Smooth muscle cell (in vitro differentiated cells): ENCODE measurements around the gene EXOC4. TPM values are rescaled to one million over a fixed set of nuclear protein-coding genes. Genes with fewer than 3 reads are reported as not detected.

Experiments used
- DNase-seq: peaks from one replicate; lab custom pipeline; 2025; ENCODE audit not compliant: unreplicated experiment; lab: John Stamatoyannopoulos, UW
- H2AFZ ChIP-seq: fragments of 200-600 bp; sonication (generic); 2 replicates; pipeline ENCODE4 v1.6.0; 2016; ENCODE audit warnings: antibody characterized with exemption, low read depth, mild to moderate bottlenecking
- H3F3A ChIP-seq: fragments of 200-600 bp; sonication (generic); 2 replicates; pipeline ENCODE4 v1.6.0; 2017; ENCODE audit warnings: antibody characterized with exemption, low read depth
- H3K27ac ChIP-seq: fragments of 200-600 bp; sonication (generic); 2 replicates; pipeline ENCODE4 v1.5.1; 2016; ENCODE audit warnings: low read depth, mild to moderate bottlenecking
- H3K27me3 ChIP-seq: fragments of 200-600 bp; sonication (generic); 2 replicates; pipeline ENCODE4 v1.6.1; 2016; ENCODE audit warnings: low read depth, mild to moderate bottlenecking
- H3K36me3 ChIP-seq: fragments of 200-600 bp; sonication (generic); 2 replicates; pipeline ENCODE4 v1.5.1; 2016; ENCODE audit warnings: low read depth
- H3K4me1 ChIP-seq: fragments of 200-600 bp; sonication (generic); 2 replicates; pipeline ENCODE4 v1.5.1; 2016; ENCODE audit warnings: low read depth
- H3K4me2 ChIP-seq: fragments of 200-600 bp; sonication (generic); 2 replicates; pipeline ENCODE4 v1.6.0; 2016; ENCODE audit warnings: mild to moderate bottlenecking
- H3K4me3 ChIP-seq: fragments of 200-600 bp; sonication (generic); 2 replicates; pipeline ENCODE4 v1.5.1; 2016; ENCODE audit warnings: mild to moderate bottlenecking
- H3K79me2 ChIP-seq: fragments of 200-600 bp; sonication (generic); 2 replicates; pipeline ENCODE4 v1.6.0; 2016; ENCODE audit warnings: low read depth, mild to moderate bottlenecking
- H3K9ac ChIP-seq: fragments of 200-600 bp; sonication (generic); 2 replicates; pipeline ENCODE4 v1.6.0; 2016; ENCODE audit warnings: low read depth
- H3K9me3 ChIP-seq: fragments of 200-600 bp; sonication (generic); replicated peaks from 2 replicates; pipeline ENCODE4 v1.5.1; 2016; ENCODE audit warnings: low read depth
- H4K20me1 ChIP-seq: fragments of 200-600 bp; sonication (generic); 2 replicates; pipeline ENCODE4 v1.6.0; 2016; ENCODE audit warnings: low read depth
- WGBS: methylation state at CpG from one replicate; pipeline ENCODE4 v1.1.7; 2016; ENCODE audit warnings: low lambda C conversion rate; 5-methylcytosine and 5-hydroxymethylcytosine counted together
- polyA plus RNA-seq: library from polyadenylated mRNA; unstranded; fragments of >200 nt; fragmentation: Nextera tagmentation; extraction: Ambion mirVana; gene quantifications from 2 replicates; pipeline ENCODE4 v1.2.1, GENCODE V29; 2016
- total RNA-seq: library from RNA; depleted of rRNA; stranded (reverse); fragments of >200 nt; gene quantifications from 2 replicates; pipeline ENCODE4 v1.2.3, GENCODE V29; 2014
- TF ChIP-seq, protein P1 (sequence below): fragments of 200-600 bp; sonication (generic); IDR thresholded peaks from 2 replicates; pipeline ENCODE4 v1.5.1; 2017; ENCODE audit warnings: borderline replicate concordance, mild to moderate bottlenecking, antibody characterized with exemption; ENCODE audit not compliant: insufficient read depth, poor library complexity, severe bottlenecking

EXOC4 gene
- total and polyA plus RNA-seq, 2 experiments from 2014 or later, result 21.5 to 47.1 TPM

DNA sequence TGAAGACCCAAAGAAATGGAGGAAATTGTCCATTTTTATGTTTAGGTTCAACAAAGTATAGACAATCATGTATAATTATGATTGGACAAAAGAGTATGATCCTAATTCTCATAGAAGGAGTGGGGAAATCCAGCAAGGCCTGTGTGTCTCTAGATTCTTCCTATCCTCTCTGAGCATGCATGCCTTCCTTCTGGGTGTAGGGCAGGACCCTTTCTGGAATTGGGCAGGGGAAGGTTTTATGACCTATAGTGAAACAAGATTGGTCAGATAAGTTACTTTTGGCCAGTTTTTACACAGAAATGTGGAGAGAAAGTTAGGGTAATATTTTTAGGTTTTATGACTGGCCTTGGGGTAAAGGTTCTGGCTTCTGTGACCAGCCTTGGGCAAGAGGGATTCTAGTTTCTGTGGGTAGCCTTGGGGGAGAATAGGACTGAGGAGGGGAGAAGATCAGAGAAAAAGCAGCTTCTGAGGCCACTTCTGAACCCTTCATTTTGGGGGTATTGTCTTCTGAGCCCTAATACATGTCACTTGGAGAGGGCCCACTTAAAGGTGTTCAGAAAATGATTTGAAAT lies 289.4 kb downstream of the EXOC4 start:
- H3K36me3 ChIP-seq, result no peaks in the 10 kb centered on the region
- H3K4me1 ChIP-seq, result no peaks in the 10 kb centered on the region
- no peak overlapping the region for H2AFZ ChIP-seq
- H4K20me1 ChIP-seq, result peaks cover 9% of the 10 kb centered on the region
- H3K27me3 ChIP-seq, result no peaks in the 10 kb centered on the region
- no peak overlapping the region for H3K9ac ChIP-seq
- no peak overlapping the region for H3K4me3 ChIP-seq
- H3K4me2 ChIP-seq, result no peak overlapping the region
- no peaks in the 10 kb centered on the region for H3K79me2 ChIP-seq
- no peaks in the 10 kb centered on the region for H3F3A ChIP-seq
- TF ChIP-seq, protein P1, sequence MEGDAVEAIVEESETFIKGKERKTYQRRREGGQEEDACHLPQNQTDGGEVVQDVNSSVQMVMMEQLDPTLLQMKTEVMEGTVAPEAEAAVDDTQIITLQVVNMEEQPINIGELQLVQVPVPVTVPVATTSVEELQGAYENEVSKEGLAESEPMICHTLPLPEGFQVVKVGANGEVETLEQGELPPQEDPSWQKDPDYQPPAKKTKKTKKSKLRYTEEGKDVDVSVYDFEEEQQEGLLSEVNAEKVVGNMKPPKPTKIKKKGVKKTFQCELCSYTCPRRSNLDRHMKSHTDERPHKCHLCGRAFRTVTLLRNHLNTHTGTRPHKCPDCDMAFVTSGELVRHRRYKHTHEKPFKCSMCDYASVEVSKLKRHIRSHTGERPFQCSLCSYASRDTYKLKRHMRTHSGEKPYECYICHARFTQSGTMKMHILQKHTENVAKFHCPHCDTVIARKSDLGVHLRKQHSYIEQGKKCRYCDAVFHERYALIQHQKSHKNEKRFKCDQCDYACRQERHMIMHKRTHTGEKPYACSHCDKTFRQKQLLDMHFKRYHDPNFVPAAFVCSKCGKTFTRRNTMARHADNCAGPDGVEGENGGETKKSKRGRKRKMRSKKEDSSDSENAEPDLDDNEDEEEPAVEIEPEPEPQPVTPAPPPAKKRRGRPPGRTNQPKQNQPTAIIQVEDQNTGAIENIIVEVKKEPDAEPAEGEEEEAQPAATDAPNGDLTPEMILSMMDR, result no peak
- H3K9me3 ChIP-seq, result no peaks in the 10 kb centered on the region
- no peak for DNase-seq
- no peak overlapping the region for H3K27ac ChIP-seq

DNA sequence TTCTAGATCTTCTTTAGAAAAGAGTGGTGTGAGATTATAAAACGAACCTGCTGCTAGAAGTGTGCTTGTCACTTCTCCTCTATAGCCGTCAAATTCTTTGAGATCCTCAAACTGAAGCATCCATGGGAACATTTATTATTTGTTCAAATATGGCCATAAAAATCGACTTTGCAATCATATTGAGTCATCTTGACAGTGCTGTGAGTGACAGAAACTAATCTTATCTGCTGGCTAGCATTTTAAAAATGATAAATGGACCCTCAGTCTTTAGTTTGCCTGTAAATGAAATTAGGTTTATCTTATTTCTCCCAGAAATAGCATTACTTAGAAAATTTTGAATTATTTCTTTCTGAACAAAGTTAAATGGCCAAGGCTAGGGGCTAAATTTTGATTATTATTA lies 290.8 kb downstream of the EXOC4 start:
- Histone ChIP-seq H3F3A (no peaks in the 10 kb centered on the region), H3K4me1 (no peaks in the 10 kb centered on the region), H3K79me2 (no peaks in the 10 kb centered on the region), H4K20me1 (peaks cover 9% of the 10 kb centered on the region), H3K27me3 (no peaks in the 10 kb centered on the region), H3K4me3 (no peak overlapping the region), H3K27ac (no peak overlapping the region), H3K4me2 (no peak overlapping the region), H3K36me3 (no peaks in the 10 kb centered on the region), H3K9me3 (no peaks in the 10 kb centered on the region), H3K9ac (no peak overlapping the region), H2AFZ (no peak overlapping the region)
- 83% methylated on average over 3 of the region's 3 CpGs for WGBS
- DNase-seq, result no peak
- TF ChIP-seq, protein P1, result no peak

DNA sequence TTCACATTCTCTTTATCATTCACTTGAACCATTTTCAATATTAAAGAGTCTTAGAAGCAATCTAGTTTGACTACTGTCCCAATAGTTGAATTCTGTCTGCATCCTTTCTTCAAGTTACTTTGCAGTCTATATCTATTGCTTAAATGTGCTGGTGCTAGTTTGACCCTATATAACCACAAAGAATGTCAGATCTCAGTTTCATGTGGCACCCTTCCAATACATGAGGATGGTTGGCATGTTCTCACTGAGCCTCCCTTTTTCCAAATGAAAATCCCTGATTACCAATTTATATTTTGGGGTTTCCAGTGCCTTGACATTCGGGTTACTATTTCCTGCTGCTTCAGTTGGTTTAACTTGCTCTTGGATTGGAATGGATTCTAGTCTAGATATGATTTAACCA lies 292.7 kb downstream of the EXOC4 start:
- no peaks in the 10 kb centered on the region for H3K4me1 ChIP-seq
- DNase-seq, result no peak
- H3K4me2 ChIP-seq, result no peak overlapping the region
- TF ChIP-seq, protein P1, result no peak
- H3K9me3 ChIP-seq, result no peaks in the 10 kb centered on the region
- H3K79me2 ChIP-seq, result no peaks in the 10 kb centered on the region
- no peaks in the 10 kb centered on the region for H3F3A ChIP-seq
- no peaks in the 10 kb centered on the region for H3K27me3 ChIP-seq
- H3K9ac ChIP-seq, result no peak overlapping the region
- no peaks in the 10 kb centered on the region for H3K36me3 ChIP-seq
- no peak overlapping the region for H2AFZ ChIP-seq
- H4K20me1 ChIP-seq, result peaks cover 4% of the 10 kb centered on the region
- H3K4me3 ChIP-seq, result no peak overlapping the region
- H3K27ac ChIP-seq, result no peak overlapping the region
- WGBS, result 95% methylated on average over 1 of the region's 1 CpG

DNA sequence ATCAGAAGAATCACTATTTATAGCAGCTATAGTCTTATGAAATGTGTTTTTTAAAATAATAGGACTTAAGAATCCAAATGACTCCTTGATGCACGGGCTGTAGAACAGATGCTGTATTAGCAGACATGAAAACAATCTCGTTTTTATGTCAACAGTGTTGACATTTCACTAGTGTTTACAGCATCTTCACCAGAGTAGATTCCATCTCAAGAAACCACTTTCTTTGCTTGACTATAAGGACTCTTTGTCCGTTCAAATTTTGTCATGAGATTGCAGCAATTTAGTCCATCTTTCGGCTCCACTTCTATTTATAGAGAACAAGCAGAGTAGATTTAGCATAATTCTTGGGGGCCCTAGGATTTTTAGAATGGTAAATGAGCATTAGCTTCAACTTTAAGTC lies 295.1 kb downstream of the EXOC4 start:
- no peak overlapping the region for H3K9ac ChIP-seq
- DNase-seq, result no peak
- no peak overlapping the region for H3K4me3 ChIP-seq
- no peak overlapping the region for H2AFZ ChIP-seq
- no peaks in the 10 kb centered on the region for H3K36me3 ChIP-seq
- H3K4me1 ChIP-seq, result no peaks in the 10 kb centered on the region
- no peaks in the 10 kb centered on the region for H3K9me3 ChIP-seq
- H4K20me1 ChIP-seq, result peaks cover 8% of the 10 kb centered on the region
- WGBS, result 92% methylated on average over 4 of the region's 4 CpGs
- no peak overlapping the region for H3K4me2 ChIP-seq
- H3K79me2 ChIP-seq, result no peaks in the 10 kb centered on the region
- H3K27ac ChIP-seq, result no peak overlapping the region
- H3K27me3 ChIP-seq, result no peaks in the 10 kb centered on the region
- TF ChIP-seq, protein P1, result no peak
- no peaks in the 10 kb centered on the region for H3F3A ChIP-seq
